Activated B cell treated with CpG ODN at 0.5 μM for 24 hours (primary cell): Measurements from ENCODE around the gene MMP20. TPM values are rescaled to one million over a fixed set of nuclear protein-coding genes. Genes with fewer than 3 reads are reported as not detected.

Source experiments
- ATAC-seq: fragments of 200-7000 bp; cut with Tn5 transposase; one replicate; pipeline ENCODE4 v1.10.0; 2021; ENCODE audit warnings: low read depth, mild to moderate bottlenecking, moderate library complexity
- CTCF ChIA-PET: fragments of 350-600 bp; sonication (Branson Sonifier 250); formaldehyde crosslinking; loops from one replicate; lab custom pipeline; 2021; ENCODE audit warnings: antibody characterized with exemption; lab: Charles Lee
- POLR2A ChIA-PET: fragments of 350-600 bp; sonication (Branson Sonifier 250); formaldehyde crosslinking; loops from one replicate; lab custom pipeline; 2021; ENCODE audit warnings: antibody characterized with exemption; lab: Charles Lee
- DNase-seq: peaks from one replicate; pipeline ENCODE4 v3.0.0; 2022
- H3K27ac Mint-ChIP-seq: one replicate; pipeline ENCODE4 v1.8.0; 2020; ENCODE audit warnings: mixed read lengths
- H3K27me3 Mint-ChIP-seq: one replicate; pipeline ENCODE4 v1.8.0; 2021; ENCODE audit warnings: mixed read lengths
- H3K36me3 Mint-ChIP-seq: one replicate; pipeline ENCODE4 v1.8.0; 2021; ENCODE audit warnings: low read depth, mixed read lengths
- H3K4me1 Mint-ChIP-seq: one replicate; pipeline ENCODE4 v1.8.0; 2021; ENCODE audit warnings: mixed read lengths
- H3K4me3 Mint-ChIP-seq: one replicate; pipeline ENCODE4 v1.8.0; 2020; ENCODE audit warnings: mild to moderate bottlenecking, mixed read lengths
- H3K9me3 Mint-ChIP-seq: one replicate; pipeline ENCODE4 v1.8.0; 2020; ENCODE audit warnings: mixed read lengths
- intact Hi-C: fragments of 100-400 bp; cut with micrococcal nuclease; formaldehyde crosslinking; loops from one replicate; pipeline ENCODE4 v1.15.1; 2024
- total RNA-seq: library from RNA; stranded (reverse); gene quantifications from 2 replicates; pipeline ENCODE4 v1.2.3, GENCODE V29; 2022
- TF ChIP-seq, protein P1 (sequence below): fragments of 200-600 bp; IDR thresholded peaks from one replicate; pipeline ENCODE4 v1.8.0; 2022; ENCODE audit warnings: antibody characterized with exemption, mild to moderate bottlenecking

The MMP20 gene
- total RNA-seq, 1 donor from 2014 or later, result not detected

DNA sequence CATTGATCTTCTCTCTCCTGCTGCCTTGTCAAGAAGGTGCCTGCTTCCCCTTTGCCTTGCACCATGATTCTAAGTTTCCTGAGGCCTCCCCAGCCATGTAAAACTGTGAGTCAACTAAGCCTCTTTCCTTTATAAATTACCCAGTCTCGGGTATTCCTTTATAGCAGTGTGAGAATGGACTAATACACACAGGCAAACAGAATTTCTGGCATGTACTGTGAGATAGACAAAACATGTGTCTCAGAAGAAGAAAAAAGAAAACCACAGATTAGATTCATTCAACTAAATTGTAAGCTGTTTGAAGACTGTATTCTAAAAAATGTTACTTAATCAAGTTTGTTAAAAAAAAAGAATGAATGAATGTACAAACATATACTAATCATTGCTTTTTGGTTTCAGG, 1.5 kb upstream of the MMP20 start:
- intact Hi-C loops, result no loop called here
- DNase-seq (no peak), ATAC-seq (no peak)
- ChIA-PET CTCF (no interaction called here), POLR2A (no interaction called here)
- TF ChIP-seq, protein P1, sequence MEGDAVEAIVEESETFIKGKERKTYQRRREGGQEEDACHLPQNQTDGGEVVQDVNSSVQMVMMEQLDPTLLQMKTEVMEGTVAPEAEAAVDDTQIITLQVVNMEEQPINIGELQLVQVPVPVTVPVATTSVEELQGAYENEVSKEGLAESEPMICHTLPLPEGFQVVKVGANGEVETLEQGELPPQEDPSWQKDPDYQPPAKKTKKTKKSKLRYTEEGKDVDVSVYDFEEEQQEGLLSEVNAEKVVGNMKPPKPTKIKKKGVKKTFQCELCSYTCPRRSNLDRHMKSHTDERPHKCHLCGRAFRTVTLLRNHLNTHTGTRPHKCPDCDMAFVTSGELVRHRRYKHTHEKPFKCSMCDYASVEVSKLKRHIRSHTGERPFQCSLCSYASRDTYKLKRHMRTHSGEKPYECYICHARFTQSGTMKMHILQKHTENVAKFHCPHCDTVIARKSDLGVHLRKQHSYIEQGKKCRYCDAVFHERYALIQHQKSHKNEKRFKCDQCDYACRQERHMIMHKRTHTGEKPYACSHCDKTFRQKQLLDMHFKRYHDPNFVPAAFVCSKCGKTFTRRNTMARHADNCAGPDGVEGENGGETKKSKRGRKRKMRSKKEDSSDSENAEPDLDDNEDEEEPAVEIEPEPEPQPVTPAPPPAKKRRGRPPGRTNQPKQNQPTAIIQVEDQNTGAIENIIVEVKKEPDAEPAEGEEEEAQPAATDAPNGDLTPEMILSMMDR, result no peak
- no peaks in the 10 kb centered on the region for H3K9me3 Mint-ChIP-seq
- H3K27ac Mint-ChIP-seq, result no peak overlapping the region
- no peaks in the 10 kb centered on the region for H3K4me1 Mint-ChIP-seq
- H3K27me3 Mint-ChIP-seq, result peaks cover 4% of the 10 kb centered on the region
- H3K4me3 Mint-ChIP-seq, result no peak overlapping the region
- no peaks in the 10 kb centered on the region for H3K36me3 Mint-ChIP-seq

DNA sequence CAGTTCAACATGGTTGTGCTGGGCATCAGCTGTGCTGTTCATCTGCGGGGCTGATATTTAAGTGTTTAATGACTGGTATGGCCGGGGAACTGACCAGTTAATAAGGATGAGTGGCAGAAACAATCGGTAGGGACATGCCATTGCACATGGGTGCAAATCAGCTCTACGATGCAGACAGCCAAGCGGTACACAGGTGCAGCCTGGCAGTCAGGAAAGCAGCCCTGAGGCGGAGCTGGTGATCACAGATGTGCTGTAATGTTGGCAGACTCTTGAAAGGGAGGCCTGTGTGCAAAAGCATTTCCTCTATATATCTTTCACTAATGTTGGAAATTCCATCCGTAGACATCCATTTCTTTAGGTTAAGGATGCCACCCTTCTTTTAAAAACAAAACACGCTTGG, 1.1 kb downstream of the MMP20 start:
- Mint-ChIP-seq H3K36me3 (no peaks in the 10 kb centered on the region), H3K27me3 (peaks cover 4% of the 10 kb centered on the region), H3K27ac (no peak overlapping the region), H3K4me1 (no peaks in the 10 kb centered on the region), H3K4me3 (no peak overlapping the region), H3K9me3 (no peaks in the 10 kb centered on the region)
- POLR2A ChIA-PET, result no interaction called here
- no peak for DNase-seq
- intact Hi-C loops, result no loop called here
- CTCF ChIA-PET, result no interaction called here
- TF ChIP-seq, protein P1, result no peak
- no peak for ATAC-seq

DNA sequence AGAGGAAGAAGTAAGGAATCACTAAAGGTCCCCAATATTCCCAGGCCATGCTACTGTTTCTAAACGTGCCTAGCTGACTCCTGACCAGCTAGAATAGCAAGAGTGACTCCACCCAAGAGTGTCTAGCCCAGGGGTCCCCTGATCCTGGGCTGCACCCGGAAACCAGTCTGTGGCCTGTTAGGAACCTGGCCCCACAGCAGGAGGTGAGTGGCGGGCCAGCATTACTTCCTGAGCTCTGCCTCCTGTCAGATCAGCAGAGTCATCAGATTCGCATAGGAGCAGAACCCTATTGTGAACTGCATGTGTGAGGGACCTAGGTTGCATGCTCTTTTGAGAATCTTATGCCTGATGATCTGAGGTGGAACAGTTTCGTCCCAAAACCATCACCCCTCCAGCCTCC, 2.0 kb downstream of the MMP20 start:
- Mint-ChIP-seq H3K4me1 (no peaks in the 10 kb centered on the region), H3K27ac (no peak overlapping the region), H3K36me3 (no peaks in the 10 kb centered on the region), H3K27me3 (peaks cover 4% of the 10 kb centered on the region), H3K4me3 (no peak overlapping the region), H3K9me3 (no peaks in the 10 kb centered on the region)
- no peak for ATAC-seq
- ChIA-PET POLR2A (no interaction called here), CTCF (no interaction called here)
- no peak for DNase-seq
- intact Hi-C loops, result no loop called here
- TF ChIP-seq, protein P1, result no peak

DNA sequence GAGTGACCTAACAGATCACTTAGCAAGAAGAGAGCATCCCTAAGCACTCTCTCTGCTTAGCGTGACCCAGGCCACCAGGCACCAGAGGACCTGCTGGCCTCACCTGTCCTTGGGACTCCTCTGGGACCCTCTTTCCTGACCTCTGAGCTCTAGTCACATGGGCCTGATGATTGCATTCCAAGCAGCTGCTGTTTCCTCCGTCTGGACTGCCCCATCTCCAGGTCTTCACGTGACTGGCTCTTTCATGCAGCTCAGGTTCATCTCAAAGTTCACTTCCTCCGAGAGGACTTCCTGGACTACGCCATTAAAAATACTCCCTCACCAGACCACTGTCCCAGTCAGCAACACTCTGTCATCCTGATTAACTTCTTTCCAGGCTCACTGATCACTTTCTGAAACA, 2.9 kb downstream of the MMP20 start:
- no peak overlapping the region for H3K27ac Mint-ChIP-seq
- H3K9me3 Mint-ChIP-seq, result no peaks in the 10 kb centered on the region
- no peaks in the 10 kb centered on the region for H3K4me1 Mint-ChIP-seq
- ChIA-PET CTCF (interaction anchor here (1.1 kb wide), 1 partner anchor 9 kb away, joined by 3 read pairs; no protein-coding TSS in a partner anchor), POLR2A (no interaction called here)
- TF ChIP-seq, protein P1, result no peak
- ATAC-seq (no peak), DNase-seq (no peak)
- H3K36me3 Mint-ChIP-seq, result no peaks in the 10 kb centered on the region
- H3K27me3 Mint-ChIP-seq, result peaks cover 3% of the 10 kb centered on the region
- intact Hi-C loops, result no loop called here
- no peak overlapping the region for H3K4me3 Mint-ChIP-seq

DNA sequence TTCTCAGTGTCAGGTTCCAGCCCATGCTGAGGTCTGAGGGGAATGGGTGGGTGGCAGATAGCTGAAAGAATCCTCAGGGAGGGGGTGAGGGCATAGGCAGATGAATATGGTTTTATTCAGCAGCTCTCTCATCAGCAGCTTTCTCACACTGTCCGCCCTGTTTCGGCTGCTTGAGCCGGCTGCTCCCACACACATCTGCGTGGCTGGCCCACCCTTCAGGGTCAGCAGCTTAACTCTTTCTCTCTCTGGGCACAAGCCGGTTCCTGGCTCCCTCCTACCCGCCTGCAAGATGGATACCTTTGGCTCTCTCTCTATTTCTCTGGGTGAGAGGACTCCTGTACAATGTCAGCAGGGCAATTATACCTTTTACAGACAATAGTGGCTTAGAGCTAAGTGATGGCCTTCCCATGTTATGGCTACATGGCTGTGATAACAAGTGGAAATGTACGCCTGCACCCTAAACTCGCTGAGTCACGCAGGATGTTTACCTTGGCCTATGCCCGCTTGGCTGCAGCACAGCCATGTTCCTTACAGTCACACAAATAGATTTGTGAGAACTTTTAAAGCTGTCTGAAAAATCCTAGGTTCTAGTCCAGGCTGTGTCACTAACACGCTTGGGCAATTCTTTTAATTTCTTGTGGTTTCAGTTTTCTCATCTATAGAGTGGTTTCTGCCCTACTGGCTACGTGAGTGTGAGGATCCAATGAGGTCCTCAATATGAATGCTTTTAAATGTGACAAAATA, 4.1 kb downstream of the MMP20 start:
- Mint-ChIP-seq H3K4me1 (no peaks in the 10 kb centered on the region), H3K4me3 (no peak overlapping the region), H3K27me3 (no peaks in the 10 kb centered on the region), H3K9me3 (no peaks in the 10 kb centered on the region), H3K27ac (no peak overlapping the region), H3K36me3 (no peaks in the 10 kb centered on the region)
- intact Hi-C loops, result no loop called here
- TF ChIP-seq, protein P1, result no peak
- ChIA-PET POLR2A (no interaction called here), CTCF (no interaction called here)
- ATAC-seq (no peak), DNase-seq (no peak)
